GM13976 (cell line): ENCODE data around the gene PAPPA.

Experiments
- DNase-seq: peaks from one replicate; pipeline ENCODE4 v3.0.0; 2012; ENCODE audit warnings: low spot score
- CTCF ChIP-seq: IDR thresholded peaks from 2 replicates; pipeline ENCODE4 v1.5.1; 2012; ENCODE audit warnings: borderline replicate concordance, mild to moderate bottlenecking; ENCODE audit not compliant: insufficient read depth; ENCODE audit errors: extremely low read depth, missing control alignments, control extremely low read depth
- in situ Hi-C: fragments of 300-500 bp; cut with MboI; formaldehyde crosslinking; loops from one replicate; pipeline ENCODE4 v1.12.0; 2022; ENCODE audit warnings: low sequenced_read_pairs, mixed read lengths, inconsistent platforms; ENCODE audit not compliant: unreplicated experiment

The PAPPA gene

GRCh38 chr9:116175614-116176013 lies 22.0 kb downstream of the PAPPA start:
- in situ Hi-C loops = no loop called here
- TF ChIP-seq CTCF = no peak
- DNase-seq = no peak

GRCh38 chr9:116178481-116179211 lies 25.1 kb downstream of the PAPPA start:
- in situ Hi-C loops = no loop called here
- TF ChIP-seq CTCF = no peak
- DNase-seq = no peak

- in situ Hi-C loops = no loop called here
- TF ChIP-seq CTCF = no peak
- DNase-seq = no peak
These were observed 26.0 kb downstream of the PAPPA start for GRCh38 chr9:116179568-116179967.

- TF ChIP-seq CTCF = no peak
- in situ Hi-C loops = no loop called here
- DNase-seq = no peak
These were observed 28.4 kb downstream of the PAPPA start for GRCh38 chr9:116181853-116182610.

- DNase-seq = no peak
- in situ Hi-C loops = no loop called here
- no peak for TF ChIP-seq CTCF
These were observed 29.3 kb downstream of the PAPPA start for GRCh38 chr9:116182876-116183275.

- in situ Hi-C loops = no loop called here
- no peak for TF ChIP-seq CTCF
- no peak for DNase-seq
These were observed 34.1 kb downstream of the PAPPA start for GRCh38 chr9:116187570-116188170.
